ENCODE data around the gene TCP11X2.
"Not testable (repeated sequence)": the region's sequence is repeated elsewhere in the genome, so short reads cannot be mapped to it uniquely, and the experiment has no call there.

The TCP11X2 gene

DNA sequence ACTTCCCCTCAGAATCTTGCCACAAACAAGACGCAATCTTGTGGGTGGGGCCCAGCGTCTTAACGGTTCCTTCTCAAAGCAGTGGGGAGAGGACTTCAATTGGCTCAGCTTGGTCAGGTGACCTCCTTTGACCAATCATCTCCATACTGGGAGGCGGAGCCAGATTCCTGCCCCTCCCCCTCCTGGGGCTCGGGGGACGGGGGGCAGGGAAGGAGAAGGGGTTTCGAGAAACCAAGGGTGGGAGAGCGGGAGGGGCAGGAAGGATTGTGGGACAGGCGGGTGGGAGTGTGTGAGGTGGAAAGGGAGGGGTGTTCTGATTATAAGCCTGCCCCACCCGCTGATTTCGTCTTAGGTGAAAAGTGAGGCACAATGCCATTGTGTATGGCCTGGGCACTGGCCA is 31.7 kb downstream of the TCP11X2 start, which contains the start of gene NXF2B:
NXF2B (minus strand) TSS at position 101 of the 400 bp plus-strand sequence. CDS start 59,972 bp downstream, outside the sequence.
- DNase-seq; H3K9me3 ChIP-seq (ENCODE audit: severe bottlenecking); H3K27ac ChIP-seq; H3K27me3 ChIP-seq (ENCODE audit: insufficient read depth, low read depth, severe bottlenecking); H3K36me3 ChIP-seq; H3K4me3 ChIP-seq (ENCODE audit: low read depth, low read length): not testable (repeated sequence)

DNA sequence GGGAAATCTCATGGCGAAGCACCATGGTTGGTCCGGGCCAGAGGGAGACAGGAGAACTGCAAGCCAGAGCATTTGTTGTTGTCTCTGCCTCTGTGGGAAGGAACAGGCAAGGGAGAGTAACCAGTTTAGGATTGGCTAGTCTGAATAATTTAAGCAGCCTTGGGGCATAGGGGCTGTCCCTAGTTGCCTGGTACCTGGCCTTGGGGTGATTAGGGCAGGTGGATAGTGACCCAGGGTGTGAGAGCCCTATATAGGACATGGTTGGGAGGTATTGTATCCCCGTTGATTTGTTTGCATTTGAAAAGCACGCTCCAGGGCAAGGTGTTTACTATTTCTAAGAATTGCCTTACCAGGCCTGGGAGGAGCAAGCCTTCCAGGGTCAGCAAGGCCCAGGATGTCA is 57.1 kb downstream of the TCP11X2 start:
- not testable (repeated sequence) for H3K27me3 ChIP-seq (ENCODE audit: insufficient read depth, low read depth, severe bottlenecking); H3K36me3 ChIP-seq; H3K4me3 ChIP-seq (ENCODE audit: low read depth, low read length); H3K9me3 ChIP-seq (ENCODE audit: severe bottlenecking); DNase-seq; H3K27ac ChIP-seq

All from WERI-Rb-1 (cell line).